A172 (cell line): ENCODE data around the gene KAZN. TPM values are rescaled to one million over a fixed set of nuclear protein-coding genes. Genes with fewer than 3 reads are reported as not detected.

Experiments
- DNase-seq: peaks from one replicate; pipeline ENCODE4 v3.0.0-alpha.2; 2015; ENCODE audit warnings: low spot score
- total RNA-seq: library from RNA; depleted of rRNA; stranded (reverse); fragments of >200 nt; shearing (Covaris generic); gene quantifications from 2 replicates; pipeline ENCODE4 v1.2.3, GENCODE V29; 2014

KAZN gene
- total RNA-seq, 1 experiment from 2014 or later, result 1.7 TPM

GRCh38 chr1:15007368-15007767 lies 408.9 kb downstream of the KAZN start:
- DNase-seq, result no peak

- no peak for DNase-seq
Observed at GRCh38 chr1:15007842-15008241, 409.4 kb downstream of the KAZN start.

DNA sequence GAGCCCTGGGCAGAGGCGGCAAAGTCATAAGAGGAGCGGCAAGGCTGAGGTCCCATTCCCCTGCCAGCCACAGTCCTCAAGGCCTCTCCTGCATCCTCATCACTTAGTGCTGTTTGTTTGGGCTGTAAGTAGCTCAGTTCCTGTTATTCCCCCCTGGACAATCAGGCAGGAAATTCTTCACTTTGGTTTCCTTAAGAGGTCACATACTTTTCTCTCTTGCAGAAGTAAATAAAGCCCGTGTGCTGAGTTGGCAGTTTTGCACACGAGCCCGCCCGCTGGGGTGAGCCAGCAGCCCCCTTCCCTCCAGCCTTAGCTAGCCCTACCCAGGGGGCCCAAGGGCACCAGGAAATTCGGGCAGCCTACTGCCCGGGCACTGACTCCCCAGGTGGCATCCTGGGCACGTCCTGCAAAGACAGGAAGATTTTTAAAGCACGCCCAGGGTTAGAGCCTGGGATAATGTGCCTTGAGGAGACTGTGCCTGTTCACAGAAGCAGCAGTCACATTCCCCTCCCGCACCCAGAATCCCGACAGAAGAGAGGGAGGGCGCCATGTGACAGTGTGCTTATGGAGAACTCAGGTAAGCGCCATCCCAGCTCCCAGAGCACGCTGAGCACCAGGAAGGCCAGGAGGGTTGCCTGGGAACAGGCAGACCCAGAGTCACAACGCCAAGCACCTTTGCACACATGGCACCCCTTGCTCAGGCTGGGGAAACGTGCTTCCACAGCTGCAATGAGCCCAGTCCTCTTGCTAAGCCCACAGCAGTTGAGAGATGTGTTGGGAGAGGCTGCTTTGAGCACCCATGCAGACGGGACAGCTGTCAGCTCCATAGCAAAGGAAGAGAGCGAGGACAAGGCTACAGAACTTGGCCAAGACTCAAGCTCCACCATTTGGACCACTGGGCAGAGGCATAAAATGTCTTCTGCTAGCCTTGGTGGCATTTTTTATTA lies 410.6 kb downstream of the KAZN start:
- DNase-seq, result no peak

DNA sequence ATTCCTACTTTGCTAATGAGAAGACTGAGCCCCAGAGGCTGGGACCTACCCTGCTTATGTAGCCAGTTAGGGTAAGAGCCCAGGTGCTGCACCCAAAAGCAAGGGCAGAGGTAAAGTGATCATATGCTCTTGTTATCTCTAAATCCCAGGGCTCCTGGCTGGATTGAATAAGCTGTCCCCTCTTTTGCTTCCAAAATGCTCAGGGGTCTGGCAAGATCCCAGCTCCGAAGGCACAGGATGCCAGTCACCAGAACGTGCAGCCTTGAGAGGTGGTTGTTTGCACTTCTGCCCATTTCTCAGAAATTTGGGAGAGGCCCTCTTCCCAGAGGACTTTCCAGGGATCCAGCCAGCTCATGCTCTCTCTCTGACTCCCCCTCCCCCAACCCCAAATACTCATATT lies 412.7 kb downstream of the KAZN start:
- DNase-seq, result no peak

DNA sequence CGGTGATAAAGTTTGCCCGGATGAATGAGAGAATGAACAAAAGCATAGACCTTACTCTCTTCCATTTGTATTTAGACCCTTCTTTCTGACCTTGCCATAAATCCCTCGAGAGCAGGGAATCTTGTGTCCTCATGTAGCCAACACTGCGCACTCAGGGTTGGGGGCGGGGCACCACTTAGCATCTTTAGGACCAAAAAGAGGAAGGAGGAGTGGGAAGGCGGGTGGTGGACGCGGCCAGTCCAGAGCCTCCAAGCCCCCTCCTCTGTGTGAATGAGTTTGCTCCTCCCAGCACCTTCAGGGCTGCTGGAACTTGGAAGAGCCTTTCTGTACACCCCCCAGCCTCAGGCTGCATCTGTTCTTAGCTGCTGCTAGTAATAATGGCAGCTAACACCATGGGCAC lies 413.2 kb downstream of the KAZN start:
- DNase-seq, result no peak

GRCh38 chr1:15012822-15013221 lies 414.3 kb downstream of the KAZN start:
- DNase-seq, result no peak

DNA sequence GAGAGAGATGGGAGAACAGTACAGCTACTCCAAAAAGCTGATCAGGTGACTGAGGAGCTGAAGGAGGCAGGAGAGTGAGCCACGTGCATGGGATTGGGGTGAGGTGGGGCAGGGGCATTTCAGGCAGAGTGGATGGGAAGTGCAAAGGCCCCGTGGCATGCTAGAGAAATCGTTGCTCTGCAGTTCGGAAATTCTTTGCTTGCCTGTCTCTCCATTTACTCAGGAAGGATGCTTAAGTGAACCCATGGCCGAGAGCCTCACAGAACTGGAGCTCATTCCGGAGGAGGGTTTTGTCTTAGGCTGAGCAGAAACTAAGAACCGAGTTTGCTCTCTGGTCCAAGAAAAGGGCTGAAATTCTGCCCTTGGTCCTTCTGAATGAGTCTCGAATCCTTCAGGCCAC lies 415.3 kb downstream of the KAZN start:
- no peak for DNase-seq

- no peak for DNase-seq
Observed at GRCh38 chr1:15014516-15014915, 416.0 kb downstream of the KAZN start.

GRCh38 chr1:15016001-15016400 lies 417.5 kb downstream of the KAZN start:
- DNase-seq, result no peak

DNA sequence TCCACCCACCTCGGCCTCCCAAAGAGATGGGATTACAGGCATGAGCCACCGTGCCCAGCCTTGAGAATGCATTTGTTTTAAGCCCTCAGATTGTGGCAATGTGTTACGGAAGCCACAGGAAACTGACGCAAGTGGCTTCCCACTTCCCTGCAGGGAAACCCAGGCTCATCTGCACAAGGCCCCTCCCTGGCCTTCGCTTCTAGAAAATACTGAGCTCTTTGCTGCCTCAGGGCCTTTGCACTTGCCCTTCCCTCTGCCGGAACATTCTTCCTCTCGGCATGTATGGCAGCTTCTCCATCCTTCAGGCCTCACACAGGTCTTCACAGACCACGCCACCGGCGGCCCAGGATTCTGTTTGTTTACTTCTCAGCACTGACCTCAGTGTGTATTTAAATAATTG lies 418.0 kb downstream of the KAZN start:
- no peak for DNase-seq

DNA sequence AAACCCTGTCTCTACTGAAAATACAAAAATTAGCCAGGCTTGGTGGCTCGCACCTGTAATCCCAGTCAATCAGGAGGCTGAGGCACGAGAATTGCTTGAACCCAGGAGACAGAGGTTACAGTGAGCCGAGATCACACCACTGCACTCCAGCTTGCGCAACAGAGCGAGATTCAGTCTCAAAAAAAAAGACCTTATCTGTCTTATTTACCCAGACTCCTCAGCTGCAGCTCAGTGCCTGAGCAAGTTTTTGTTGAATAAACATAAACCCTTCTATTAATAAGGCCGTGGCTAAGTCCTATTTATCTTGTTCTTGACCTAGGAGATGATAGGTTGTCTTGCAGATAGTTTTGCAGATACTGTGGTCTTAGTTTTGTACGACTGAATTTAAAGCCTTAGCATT lies 418.6 kb downstream of the KAZN start:
- no peak for DNase-seq

DNA sequence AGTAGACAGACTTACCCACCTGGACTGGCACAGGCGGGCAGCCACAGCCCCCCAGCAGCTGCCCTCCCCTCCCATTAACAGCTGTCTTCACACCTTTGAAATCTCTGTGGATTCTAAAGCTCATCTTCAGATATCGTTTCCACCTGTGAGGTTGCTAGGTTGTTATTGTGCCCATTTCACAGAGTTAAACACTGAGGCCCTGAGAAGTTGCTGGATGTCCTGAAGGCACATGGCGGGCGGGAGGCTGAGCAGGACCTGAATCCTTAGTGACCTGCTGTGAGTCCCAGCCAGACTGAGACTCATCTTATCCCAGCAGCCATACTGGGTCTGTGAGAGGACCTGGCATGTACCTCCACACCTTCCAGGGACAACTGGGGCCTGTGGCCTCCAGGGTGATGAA lies 420.3 kb downstream of the KAZN start:
- DNase-seq, result no peak

DNA sequence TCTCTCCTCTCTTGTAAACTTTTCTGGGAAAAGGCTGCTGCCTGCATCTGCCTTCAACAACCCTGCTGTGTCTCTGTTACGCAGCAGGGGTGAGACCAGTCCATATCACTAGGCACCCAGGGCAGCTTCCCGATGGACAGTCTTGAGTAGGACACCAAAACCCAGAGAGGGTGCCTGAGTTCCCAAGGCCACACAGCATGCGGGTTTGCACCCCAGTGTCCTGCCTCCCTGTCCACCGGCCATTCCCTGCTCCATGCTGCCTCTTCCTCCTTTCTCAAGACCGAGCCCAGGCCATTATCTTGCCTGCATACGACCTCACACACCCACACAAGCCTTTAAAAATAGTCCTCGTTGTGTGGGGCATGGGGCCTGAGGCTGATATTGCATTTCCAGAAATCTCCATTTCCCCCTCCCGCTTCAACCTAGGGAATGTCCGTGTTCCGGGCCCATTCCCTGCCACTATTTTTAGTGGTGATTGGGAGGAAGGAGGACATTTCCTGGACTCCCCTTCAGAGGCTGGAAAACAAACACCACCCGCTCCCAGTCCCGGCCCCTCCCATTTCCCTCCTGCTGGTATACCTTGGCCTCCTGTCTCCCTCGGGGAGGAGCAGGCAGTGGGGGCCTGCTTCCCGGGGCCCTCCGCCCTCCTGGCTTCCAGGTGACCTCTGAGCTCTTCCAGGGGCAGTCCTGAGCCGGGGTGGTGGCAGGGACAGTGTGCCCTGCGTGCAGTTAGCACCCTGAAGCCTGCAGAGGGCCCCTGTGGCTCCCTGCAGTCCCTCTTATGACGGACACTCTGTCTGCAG lies 422.7 kb downstream of the KAZN start:
- no peak for DNase-seq

DNA sequence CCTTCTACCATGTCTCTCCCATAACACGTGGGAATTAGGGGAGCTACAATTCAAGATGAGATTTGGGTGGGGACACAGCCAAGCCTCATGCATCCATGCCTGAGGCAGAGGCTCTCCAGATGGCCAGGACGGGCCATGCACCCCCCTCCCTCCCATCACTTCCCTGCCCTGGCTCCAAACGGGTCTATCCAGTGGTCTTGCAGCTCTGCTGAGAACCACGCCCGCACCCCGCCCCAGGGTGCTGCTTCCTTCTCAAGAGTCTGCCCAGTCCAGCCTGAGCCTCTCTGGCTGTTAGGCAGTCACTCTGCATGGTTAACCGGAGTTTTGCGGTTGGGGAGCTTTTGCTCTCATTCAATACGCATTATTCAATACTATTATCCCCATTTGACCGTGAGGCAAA lies 423.6 kb downstream of the KAZN start:
- DNase-seq, result no peak

DNA sequence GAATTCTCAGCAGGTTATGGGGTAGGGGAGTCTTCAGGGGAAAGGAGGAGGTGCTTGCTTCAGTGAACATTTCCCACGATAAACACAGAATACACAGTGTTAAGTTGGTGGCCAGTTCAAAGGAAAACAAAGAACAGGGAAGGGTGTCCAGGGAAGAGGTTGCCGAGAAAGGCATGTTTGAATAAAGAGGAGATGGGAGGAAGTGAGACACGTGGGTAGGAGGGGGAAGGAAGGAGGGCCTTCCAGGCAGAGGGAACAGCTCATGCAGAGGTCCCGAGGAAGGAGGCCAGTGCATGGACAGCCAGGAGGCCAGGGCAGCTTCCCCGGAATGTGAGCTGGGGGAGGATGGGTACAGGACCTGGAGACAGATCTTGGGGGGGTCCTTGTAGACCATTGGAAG lies 424.7 kb downstream of the KAZN start:
- DNase-seq, result no peak

- no peak for DNase-seq
Observed at GRCh38 chr1:15023976-15024375, 425.5 kb downstream of the KAZN start.

DNA sequence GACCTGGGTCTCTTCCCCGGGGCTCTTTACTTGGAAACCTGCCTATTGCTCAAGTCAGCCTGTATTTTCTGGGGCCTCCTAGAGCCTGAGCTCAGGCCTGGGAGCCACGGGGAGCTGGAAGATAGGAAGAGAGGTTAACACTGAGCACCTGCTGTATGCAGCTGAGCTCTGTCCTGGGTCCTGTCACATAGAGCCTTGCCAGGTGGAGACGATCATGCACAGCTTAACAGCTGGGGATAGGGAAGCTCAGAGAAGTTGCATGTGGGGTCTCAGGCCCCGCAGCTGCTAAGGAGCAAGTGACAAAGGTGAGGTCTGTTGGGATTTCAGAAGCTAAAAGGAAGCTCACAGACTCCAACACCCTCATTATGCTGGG lies 427.6 kb downstream of the KAZN start:
- no peak for DNase-seq

DNA sequence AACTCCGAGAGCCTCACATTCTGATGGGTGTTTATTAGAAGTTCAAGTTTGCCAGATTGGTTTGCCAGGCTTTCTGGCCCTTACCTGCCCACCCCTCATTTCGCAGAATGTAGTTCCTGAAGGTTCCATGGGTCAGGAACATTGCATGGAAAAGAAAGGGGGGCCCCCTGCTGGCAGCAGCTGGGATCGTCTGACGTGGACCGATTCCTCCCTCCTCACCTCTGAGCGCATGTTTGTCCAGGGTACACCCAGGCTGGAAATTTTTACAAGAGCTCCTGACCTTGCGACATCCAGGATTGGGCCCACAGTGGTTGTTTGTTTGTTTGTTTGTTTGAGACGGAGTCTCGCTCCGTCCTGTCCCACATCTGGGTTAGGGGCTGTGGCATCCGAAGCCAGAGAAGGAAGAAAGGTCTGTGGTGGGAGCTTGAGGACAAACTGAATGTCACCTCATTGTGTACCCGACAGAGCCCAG lies 429.1 kb downstream of the KAZN start:
- peak; percentile 52 for DNase-seq

DNA sequence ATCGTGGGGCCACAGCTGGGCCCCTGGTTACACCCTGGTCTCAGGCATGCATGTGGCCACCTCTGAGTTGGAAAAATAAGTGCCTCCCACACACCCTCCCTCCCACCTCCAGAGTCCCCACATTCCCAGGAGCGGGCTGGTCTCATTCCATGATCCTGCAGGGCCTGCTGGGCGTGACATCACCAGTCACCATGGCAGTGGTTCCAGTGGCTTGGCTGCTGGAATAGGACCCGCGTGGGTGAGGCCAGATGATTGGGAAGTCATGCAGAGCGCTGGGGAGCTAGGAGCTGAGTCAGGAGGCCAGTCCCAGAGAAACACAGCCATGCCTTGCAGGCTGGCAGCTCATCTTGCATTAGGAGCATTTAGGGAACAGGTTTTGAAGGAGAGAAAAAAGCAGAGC lies 429.6 kb downstream of the KAZN start:
- DNase-seq, result peak; percentile 59

DNA sequence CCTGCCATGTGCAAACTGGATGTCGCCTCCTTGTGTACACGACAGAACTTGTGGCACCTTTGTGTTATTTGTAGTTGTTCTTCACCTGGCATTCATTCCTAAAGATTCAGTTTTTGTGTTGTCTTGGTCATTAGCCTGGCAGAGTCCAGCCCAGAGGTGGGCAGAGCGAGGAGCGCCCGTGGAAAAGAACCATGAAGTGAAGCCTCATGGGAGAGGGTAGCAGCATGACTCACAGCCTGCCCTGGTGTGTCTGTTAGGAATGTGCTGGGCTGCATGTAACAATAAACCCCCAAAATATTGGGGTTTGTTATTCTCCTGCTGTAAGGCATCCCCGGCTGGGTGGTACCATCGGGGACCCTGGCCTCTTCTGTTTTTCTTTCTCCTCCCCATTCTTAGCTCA lies 430.1 kb downstream of the KAZN start:
- DNase-seq, result no peak

DNA sequence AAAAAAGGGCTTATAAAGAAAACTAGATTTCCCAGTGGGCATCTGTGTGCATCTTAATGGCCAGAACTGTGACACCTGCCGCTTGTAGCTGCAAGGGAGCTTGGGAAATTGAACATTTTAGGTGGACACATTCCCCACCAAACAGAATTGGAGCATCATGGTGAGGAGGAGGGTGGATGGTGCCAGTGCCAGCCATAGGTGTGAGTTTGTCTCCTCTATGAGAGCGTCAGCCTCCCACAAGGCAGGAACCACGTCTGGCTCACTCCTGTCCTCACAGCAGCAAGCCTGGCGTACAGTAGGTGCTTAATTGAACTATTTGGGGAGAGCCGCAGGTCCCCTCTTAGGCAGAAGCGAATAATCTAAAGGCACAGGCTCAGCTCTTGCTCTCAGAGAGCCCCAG lies 430.6 kb downstream of the KAZN start:
- DNase-seq, result no peak

- no peak for DNase-seq
Observed at GRCh38 chr1:15029786-15030185, 431.3 kb downstream of the KAZN start.
